Upper lobe of left lung (tissue), 6 donors: ENCODE data around the gene PLCXD1. TPM values are rescaled to one million over a fixed set of nuclear protein-coding genes. Genes with fewer than 3 reads are reported as not detected.
"Not testable (repeated sequence)": the region's sequence is repeated elsewhere in the genome, so short reads cannot be mapped to it uniquely, and the experiment has no call there.

Experiments used
- ATAC-seq, 2 donors: fragments of 200-7000 bp; cut with Tn5 transposase; one replicate each; pipeline ENCODE4 v1.9.1; 2022; ENCODE audit warnings: mild to moderate bottlenecking in 2 of 2, moderate library complexity in 2 of 2; ENCODE audit not compliant: low FRiP score in 2 of 2
- DNase-seq, 2 donors: peaks; one replicate each; pipeline ENCODE4 v3.0.0-alpha.2; 2019 to 2020
- H3K27ac ChIP-seq, 4 donors: fragments of 200-600 bp; sonication (generic); one replicate each; pipeline ENCODE4 v1.5.1; 2016 to 2019
- H3K27me3 ChIP-seq, 4 donors: fragments of 200-600 bp; sonication (generic); one replicate each; pipeline ENCODE4 v1.5.1; 2017 to 2019
- H3K36me3 ChIP-seq, 4 donors: fragments of 200-600 bp; sonication (generic); one replicate each; pipeline ENCODE4 v1.5.1; 2016 to 2019
- H3K4me1 ChIP-seq, 4 donors: fragments of 200-600 bp; sonication (generic); one replicate each; pipeline ENCODE4 v1.5.1; 2018 to 2019
- H3K4me3 ChIP-seq, 4 donors: fragments of 200-600 bp; sonication (generic); one replicate each; pipeline ENCODE4 v1.5.1; 2017 to 2019; ENCODE audit warnings: mild to moderate bottlenecking in 2 of 4, moderate library complexity in 1 of 4
- H3K9me3 ChIP-seq, 4 donors: fragments of 200-600 bp; sonication (generic); one replicate each; pipeline ENCODE4 v1.5.1; 2018 to 2019
- CTCF ChIP-seq, 6 experiments: fragments of 450-650 bp in 4 of 6; fragments of 200-600 bp in 2 of 6; sonication (generic) in 2 of 6; IDR thresholded peaks; one replicate each; pipeline ENCODE4 v1.5.1; 2016 to 2019; ENCODE audit warnings: antibody characterized with exemption in 6 of 6
- EP300 ChIP-seq, 4 donors: sonication (generic); formaldehyde crosslinking; IDR thresholded peaks; one replicate each; pipeline ENCODE4 v1.5.1; 2017; ENCODE audit warnings: antibody characterized with exemption in 4 of 4, control low read depth in 2 of 4
- POLR2A ChIP-seq, 4 donors: fragments of 450-650 bp; IDR thresholded peaks; one replicate each; pipeline ENCODE4 v1.5.1; 2016 to 2017; ENCODE audit warnings: antibody characterized with exemption in 4 of 4, mild to moderate bottlenecking in 2 of 4
- POLR2AphosphoS5 ChIP-seq, 2 donors: sonication (generic); formaldehyde crosslinking; IDR thresholded peaks; one replicate each; pipeline ENCODE4 v1.5.1; 2017; ENCODE audit warnings: antibody characterized with exemption in 2 of 2
- WGBS, 2 donors: methylation state at CpG; one replicate each; pipeline ENCODE4 v1.1.5; 2017 to 2018; 5-methylcytosine and 5-hydroxymethylcytosine counted together
- total RNA-seq, 6 donors: library from RNA; depleted of rRNA in 4 of 6; stranded (reverse); fragments of >200 nt in 4 of 6; gene quantifications; one replicate each; pipeline versions ENCODE4 v1.1.0 to v1.2.1, GENCODE V29; 2016 to 2021
- donor health status: DM: no; HTN: no; CAD: no; lungs with moderate emphysema.
- donor health status: DM: no; HTN: yes; CAD: no; lungs with severe emphysema.

Gene PLCXD1
- total RNA-seq, 6 donors from 2014 or later, result 7.8 to 75.4 (median 19.2) TPM

GRCh38 chrX:261167-261918 is 19.8 kb upstream of the PLCXD1 start:
- H3K36me3 ChIP-seq, result no peaks in the 10 kb centered on the region
- no peaks in the 10 kb centered on the region for H3K27me3 ChIP-seq
- H3K9me3 ChIP-seq, result no peaks in the 10 kb centered on the region
- TF ChIP-seq EP300 (IDR thresholded peaks at IDR 0.05) (no peak), POLR2AphosphoS5 (IDR thresholded peaks at IDR 0.05) (no peak), POLR2A (IDR thresholded peaks at IDR 0.05) (peak in 1 of 4 donors; percentile 15)
- DNase-seq, result peak in 1 of 2 donors; percentile 12
- peaks cover 0 to 22% (median 4%) of the 10 kb centered on the region in 4 donors for H3K4me1 ChIP-seq
- H3K27ac ChIP-seq, result peak overlapping the region in 1 of 4 donors; percentile 56
- ATAC-seq, result peak; percentile 45 to 51
- H3K4me3 ChIP-seq, result no peak overlapping the region
- 54 to 65% methylated on average over 11 to 32 of the region's 32 CpGs for WGBS, 2 donors

- DNase-seq (no peak), ATAC-seq (no peak)
- Histone ChIP-seq H3K4me3 (no peak overlapping the region), H3K36me3 (no peaks in the 10 kb centered on the region), H3K9me3 (no peaks in the 10 kb centered on the region), H3K27ac (peak overlapping the region in 1 of 4 donors; percentile 56), H3K4me1 (peaks cover 0 to 22% (median 4%) of the 10 kb centered on the region in 4 donors), H3K27me3 (no peaks in the 10 kb centered on the region)
- TF ChIP-seq CTCF (IDR thresholded peaks at IDR 0.05) (no peak), POLR2A (IDR thresholded peaks at IDR 0.05) (no peak), POLR2AphosphoS5 (IDR thresholded peaks at IDR 0.05) (no peak), EP300 (IDR thresholded peaks at IDR 0.05) (no peak)
- 67 to 73% methylated on average over 12 of the region's 12 CpGs for WGBS, 2 donors
Measured at GRCh38 chrX:261919-262352, 19.2 kb upstream of the PLCXD1 start.

GRCh38 chrX:262381-262909 is 18.7 kb upstream of the PLCXD1 start:
- Histone ChIP-seq H3K27ac (peak overlapping the region in 1 of 4 donors; percentile 56), H3K4me3 (no peak overlapping the region), H3K36me3 (no peaks in the 10 kb centered on the region), H3K4me1 (peaks cover 0 to 22% (median 4%) of the 10 kb centered on the region in 4 donors), H3K27me3 (no peaks in the 10 kb centered on the region), H3K9me3 (no peaks in the 10 kb centered on the region)
- 60 to 61% methylated on average over 13 of the region's 13 CpGs for WGBS, 2 donors
- peak in 1 of 2 donors; percentile 35 for DNase-seq
- ATAC-seq, result peak in 1 of 2 donors; percentile 23
- peak in 1 of 4 donors; percentile 10 for TF ChIP-seq POLR2A (IDR thresholded peaks at IDR 0.05)
- TF ChIP-seq CTCF (IDR thresholded peaks at IDR 0.05), result no peak

- 90 to 92% methylated on average over 16 of the region's 16 CpGs for WGBS, 2 donors
Measured at GRCh38 chrX:264006-264405, 17.2 kb upstream of the PLCXD1 start.

GRCh38 chrX:264634-265455 is 16.3 kb upstream of the PLCXD1 start:
- Histone ChIP-seq H3K27me3 (no peaks in the 10 kb centered on the region), H3K9me3 (no peaks in the 10 kb centered on the region), H3K36me3 (no peaks in the 10 kb centered on the region), H3K4me1 (peaks cover 0 to 22% (median 4%) of the 10 kb centered on the region in 4 donors), H3K4me3 (no peak overlapping the region), H3K27ac (peak overlapping the region in 1 of 4 donors; percentile 31)
- WGBS, 2 donors, result 77% methylated on average over 16 of the region's 16 CpGs
- DNase-seq (peak in 1 of 2 donors; percentile 65), ATAC-seq (peak in 1 of 2 donors; percentile 59)
- TF ChIP-seq POLR2A (IDR thresholded peaks at IDR 0.05) (no peak), POLR2AphosphoS5 (IDR thresholded peaks at IDR 0.05) (no peak), EP300 (IDR thresholded peaks at IDR 0.05) (peak in 1 of 4 donors; percentile 13), CTCF (IDR thresholded peaks at IDR 0.05) (no peak)

More at GRCh38 chrX:264006-264405, 17.2 kb upstream of the PLCXD1 start:
- H3K4me1 ChIP-seq, result peaks cover 0 to 22% (median 4%) of the 10 kb centered on the region in 4 donors
- not testable (repeated sequence) for H3K27me3 ChIP-seq, H3K4me3 ChIP-seq, ATAC-seq, H3K9me3 ChIP-seq, H3K36me3 ChIP-seq
- H3K27ac ChIP-seq, result peak overlapping the region in 1 of 4 donors; percentile 39
- DNase-seq, result peak in 1 of 2 donors; percentile 12
